Measurements from ENCODE around the gene OR10T2.
"Not testable (repeated sequence)": the region's sequence is repeated elsewhere in the genome, so short reads cannot be mapped to it uniquely, and the experiment has no call there.

Gene OR10T2

DNA sequence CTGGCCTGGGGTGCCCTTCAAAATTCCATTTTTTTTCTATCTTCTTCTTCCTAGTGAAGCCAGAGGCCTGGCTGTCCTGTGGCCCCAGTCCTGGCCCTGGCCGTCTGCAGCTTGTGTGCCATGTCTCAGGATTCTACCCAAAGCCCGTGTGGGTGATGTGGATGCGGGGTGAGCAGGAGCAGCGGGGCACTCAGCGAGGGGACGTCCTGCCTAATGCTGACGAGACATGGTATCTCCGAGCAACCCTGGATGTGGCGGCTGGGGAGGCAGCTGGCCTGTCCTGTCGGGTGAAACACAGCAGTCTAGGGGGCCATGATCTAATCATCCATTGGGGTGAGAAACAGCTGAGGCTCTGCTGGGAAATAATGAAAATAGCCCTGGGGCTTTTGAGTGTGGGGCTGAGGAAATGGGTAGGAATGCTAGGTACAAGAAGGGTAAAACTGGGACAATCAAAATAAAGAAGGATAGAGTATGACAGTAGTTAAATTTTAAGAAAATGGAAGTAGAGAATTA lies 43.4 kb downstream of the OR10T2 start:
- no peak for DNase-seq

DNA sequence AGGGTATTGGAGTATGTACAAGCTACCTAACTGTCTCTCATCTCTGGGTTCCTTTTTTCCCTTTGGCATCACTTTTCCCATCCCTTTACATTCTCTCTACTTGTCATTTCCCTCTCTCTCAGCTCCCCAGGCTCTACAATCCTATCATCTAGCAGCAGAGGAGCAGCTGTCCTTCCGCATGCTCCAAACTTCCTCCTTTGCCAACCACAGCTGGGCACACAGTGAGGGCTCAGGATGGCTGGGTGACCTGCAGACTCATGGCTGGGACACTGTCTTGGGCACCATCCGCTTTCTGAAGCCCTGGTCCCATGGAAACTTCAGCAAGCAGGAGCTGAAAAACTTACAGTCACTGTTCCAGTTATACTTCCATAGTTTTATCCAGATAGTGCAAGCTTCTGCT lies 45.0 kb downstream of the OR10T2 start:
- DNase-seq, result no peak

DNA sequence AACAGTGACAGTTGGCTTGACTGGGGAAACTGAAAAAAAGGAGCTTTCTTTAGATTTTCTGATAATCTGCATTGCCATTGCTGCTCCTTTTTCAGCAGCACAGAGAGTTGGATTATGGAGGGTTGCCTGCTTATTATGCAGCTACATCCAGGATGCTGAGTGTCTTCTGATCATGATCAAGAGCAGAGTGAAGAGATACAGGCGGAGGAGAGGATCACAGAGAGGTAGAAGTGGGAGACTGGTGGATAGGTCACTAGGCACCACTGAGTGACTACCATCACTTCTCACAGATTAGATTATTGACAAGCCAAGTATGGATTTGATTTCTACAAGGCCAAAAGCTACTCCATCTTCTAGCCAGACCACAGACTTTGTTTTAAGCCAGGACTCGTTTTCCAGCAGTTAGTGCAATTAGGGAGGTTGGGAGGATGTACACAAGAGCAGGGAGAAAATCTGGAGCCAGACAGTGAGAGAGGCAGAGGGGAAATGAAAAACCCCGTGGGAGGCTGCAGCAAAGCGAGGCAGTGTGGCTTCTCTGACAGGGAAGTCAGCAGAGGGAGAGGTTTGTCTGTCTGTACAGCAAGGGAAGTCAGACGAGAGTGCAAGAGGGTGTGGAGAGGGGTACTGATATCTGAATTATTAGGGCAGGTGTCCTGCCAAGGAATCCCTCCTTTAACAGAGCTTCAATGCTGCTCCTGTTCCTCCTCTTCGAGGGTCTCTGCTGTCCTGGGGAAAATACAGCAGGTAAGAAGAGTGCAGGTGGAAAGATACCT lies 45.8 kb downstream of the OR10T2 start, which contains the start of gene CD1E:
TSS of gene CD1E (plus strand) at position 592 of the 773 bp plus-strand sequence. CDS start at position 687, 95 bp downstream.
- DNase-seq, result no peak

- DNase-seq, result not testable (repeated sequence)
Measured at GRCh38 chr1:158348946-158349345, 50.3 kb downstream of the OR10T2 start.
